ENCODE data around the gene SARNP. TPM values are rescaled to one million over a fixed set of nuclear protein-coding genes. Genes with fewer than 3 reads are reported as not detected.
"Not testable (repeated sequence)": the region's sequence is repeated elsewhere in the genome, so short reads cannot be mapped to it uniquely, and the experiment has no call there.

The SARNP gene
- total RNA-seq, 1 experiment from 2014 or later, result 39.3 TPM

- no peak for DNase-seq (ENCODE audit: low spot score)
These were observed 22.0 kb upstream of the SARNP start for GRCh38 chr12:55839345-55840140.

GRCh38 chr12:55838361-55838760 lies 20.8 kb upstream of the SARNP start:
- no peak for DNase-seq (ENCODE audit: low spot score)

DNA sequence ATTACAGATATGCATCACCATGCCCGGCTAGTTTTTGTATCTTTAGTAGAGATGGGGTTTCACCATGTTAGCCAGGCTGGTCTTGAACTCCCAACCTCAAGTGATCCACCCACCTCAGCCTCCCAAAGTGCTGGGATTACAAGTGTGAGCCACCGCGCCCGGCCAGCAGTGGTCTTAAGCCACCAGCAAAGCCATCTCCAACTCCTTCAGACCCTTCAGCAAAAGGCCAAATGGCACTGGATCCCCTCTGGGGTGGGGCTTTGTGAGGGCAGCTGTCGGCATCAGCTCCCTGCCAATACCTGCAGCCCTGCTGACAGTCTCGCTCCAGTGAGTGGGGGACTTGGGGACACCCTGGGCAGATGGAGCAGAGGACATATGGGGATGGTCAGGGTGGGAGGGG lies 16.9 kb upstream of the SARNP start:
- DNase-seq (ENCODE audit: low spot score), result not testable (repeated sequence)

DNA sequence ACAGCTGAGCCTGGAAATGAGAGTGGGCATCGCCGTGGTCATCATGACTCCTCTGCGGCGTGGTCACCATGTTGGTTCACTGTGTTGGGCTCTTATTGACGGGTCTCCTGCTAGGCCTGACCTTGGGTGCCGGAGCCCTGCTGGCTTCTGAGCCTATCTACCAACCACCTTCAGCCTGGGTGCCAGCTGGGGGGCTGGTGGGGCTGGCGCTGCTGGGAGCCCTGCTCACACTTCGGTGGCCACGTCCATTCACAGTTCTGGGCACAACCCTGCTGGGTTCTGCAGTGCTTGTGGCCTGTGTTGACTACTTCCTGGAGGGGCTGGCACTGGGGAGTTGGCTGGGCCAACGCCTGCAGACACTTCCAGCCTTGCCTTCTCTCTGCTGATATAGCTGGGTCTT lies 15.5 kb upstream of the SARNP start:
- DNase-seq (ENCODE audit: low spot score), result no peak

DNA sequence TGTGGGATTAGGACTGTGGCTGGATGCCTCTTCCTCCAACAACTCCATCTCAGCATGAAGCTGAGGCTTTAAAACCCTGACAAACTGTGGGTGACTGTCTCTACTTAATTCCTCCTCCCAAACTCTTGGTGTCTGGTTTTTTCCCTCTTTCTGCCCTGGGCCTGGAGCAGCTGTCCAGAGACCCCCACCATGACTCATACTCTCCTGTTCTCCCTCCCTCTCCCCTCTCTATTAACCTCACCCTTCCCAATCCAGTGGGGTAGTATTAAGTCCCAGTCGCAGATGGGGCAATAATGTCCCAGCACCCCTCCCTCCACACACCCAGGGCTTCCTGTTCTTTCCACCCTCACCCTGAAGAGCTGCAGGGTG lies 13.9 kb upstream of the SARNP start:
- no peak for DNase-seq (ENCODE audit: low spot score)

DNA sequence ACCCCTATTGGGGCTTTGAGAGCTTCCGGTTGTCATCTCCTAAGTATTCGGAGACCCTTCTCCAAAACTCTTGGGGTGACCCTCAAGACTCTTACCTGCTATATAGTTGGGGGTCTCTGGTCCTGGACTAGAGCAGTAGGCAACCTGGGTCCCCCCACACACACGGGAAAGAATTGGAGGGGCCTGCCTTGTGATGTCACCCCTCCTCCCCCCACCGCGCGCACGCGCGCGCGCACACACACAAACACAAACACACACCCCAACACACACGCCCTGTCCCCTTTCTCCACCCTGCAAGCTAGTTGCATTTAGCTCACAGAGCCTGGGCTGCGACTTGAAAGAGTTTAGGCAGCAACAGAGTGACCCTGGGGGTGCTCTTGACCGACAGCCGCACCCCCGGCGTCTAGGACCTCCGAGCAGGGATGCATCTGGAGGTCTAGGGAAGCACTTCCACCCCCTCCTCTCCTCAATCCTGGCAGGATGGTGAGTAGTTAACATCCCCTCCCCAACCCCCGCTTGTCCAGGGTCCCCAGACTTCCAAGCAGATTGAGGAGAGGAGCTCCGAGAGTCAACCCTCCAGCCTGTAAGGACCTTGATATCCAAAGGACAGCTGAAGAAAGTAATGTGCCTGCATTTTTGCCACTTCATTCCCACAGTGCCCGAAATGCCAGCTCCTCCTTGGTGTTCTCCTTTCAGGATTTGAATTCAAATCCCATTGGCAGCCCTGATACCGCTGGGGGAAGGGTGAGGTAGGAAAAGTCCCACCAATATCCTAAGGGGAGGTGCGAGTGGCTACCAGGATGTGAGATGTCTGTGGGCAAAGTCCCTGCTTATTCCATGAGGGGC lies 13.3 kb upstream of the SARNP start:
- peak; percentile 43 for DNase-seq (ENCODE audit: low spot score)

GRCh38 chr12:55829967-55830600 lies 12.6 kb upstream of the SARNP start:
- no peak for DNase-seq (ENCODE audit: low spot score)

DNA sequence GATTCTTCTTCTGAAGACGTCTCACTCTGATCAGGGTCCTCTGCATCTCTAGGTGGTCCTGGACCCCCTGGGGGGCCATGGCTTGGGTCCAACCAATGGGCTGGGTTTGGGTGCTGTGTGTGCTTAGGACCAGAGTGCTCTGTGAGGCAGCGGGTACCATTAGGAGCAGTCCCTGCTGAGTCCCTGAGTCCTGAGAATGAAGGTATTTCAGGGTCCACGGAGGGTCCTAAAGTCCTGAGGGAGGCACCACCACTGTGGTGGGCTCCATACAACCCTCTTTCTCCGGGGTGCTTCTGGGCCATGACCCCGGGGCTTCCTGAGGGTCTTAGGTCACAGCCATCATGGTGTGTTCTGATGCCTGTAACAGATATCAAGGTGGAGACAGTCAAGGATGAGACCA lies 10.8 kb upstream of the SARNP start:
- no peak for DNase-seq (ENCODE audit: low spot score)

DNA sequence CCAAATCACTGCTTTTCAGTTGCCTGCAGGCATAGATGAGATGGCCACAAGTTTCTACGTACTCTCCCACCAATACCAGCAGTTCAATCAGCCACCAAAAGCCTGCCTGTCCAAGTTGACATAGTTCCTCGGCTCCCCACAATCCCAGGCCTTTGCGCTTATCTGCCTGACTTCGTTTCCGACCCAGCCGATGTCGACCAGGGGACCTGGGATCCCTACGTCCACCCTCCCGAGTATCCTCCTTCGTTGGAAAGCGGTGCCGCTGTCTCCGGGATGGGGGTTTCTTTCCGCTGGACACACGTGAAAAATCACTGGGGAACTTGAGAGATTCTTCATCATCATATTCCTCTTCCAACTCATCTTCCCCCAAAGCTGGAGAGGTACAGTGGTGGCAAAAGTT lies 10.3 kb upstream of the SARNP start:
- no peak for DNase-seq (ENCODE audit: low spot score)

GRCh38 chr12:55824726-55825125 lies 7.2 kb upstream of the SARNP start:
- no peak for DNase-seq (ENCODE audit: low spot score)

- DNase-seq (ENCODE audit: low spot score), result no peak
These were observed 5.9 kb upstream of the SARNP start for GRCh38 chr12:55823419-55823818.

- peak; percentile 50 for DNase-seq (ENCODE audit: low spot score)
These were observed 4.7 kb upstream of the SARNP start for GRCh38 chr12:55822228-55822627.

GRCh38 chr12:55820679-55821078 lies 3.2 kb upstream of the SARNP start:
- DNase-seq (ENCODE audit: low spot score), result no peak

GRCh38 chr12:55818886-55819285 lies 1.4 kb upstream of the SARNP start:
- DNase-seq (ENCODE audit: low spot score), result no peak

DNA sequence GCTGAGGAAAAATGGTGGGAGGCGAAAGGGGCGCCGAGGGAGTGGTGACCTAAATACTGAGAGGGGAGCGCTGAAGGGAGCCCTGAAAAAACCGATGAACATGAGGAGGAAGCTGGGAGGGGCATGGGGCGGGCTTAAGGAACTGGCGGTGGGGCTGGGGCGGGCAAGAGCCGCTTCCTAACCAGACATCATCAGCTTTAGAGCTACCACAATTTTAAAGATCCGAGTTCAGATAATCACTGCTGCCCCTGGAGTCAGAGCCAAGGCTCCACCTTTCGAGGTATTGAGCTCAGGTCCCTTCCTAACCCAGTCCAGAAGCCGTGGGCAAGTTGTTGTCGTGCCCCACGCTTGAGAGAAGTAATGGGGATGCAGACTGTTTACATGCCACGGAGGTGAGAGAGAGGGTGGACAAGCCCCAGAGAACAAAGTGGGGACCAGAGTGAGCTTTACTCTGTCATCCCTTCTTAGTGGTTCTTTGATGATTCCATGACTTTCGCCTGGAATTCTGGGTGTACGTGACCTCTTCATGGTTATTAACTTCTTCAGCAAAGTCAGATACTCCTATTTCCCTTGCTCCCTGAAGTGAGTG lies 710 bp upstream of the SARNP start:
- no peak for DNase-seq (ENCODE audit: low spot score)

DNA sequence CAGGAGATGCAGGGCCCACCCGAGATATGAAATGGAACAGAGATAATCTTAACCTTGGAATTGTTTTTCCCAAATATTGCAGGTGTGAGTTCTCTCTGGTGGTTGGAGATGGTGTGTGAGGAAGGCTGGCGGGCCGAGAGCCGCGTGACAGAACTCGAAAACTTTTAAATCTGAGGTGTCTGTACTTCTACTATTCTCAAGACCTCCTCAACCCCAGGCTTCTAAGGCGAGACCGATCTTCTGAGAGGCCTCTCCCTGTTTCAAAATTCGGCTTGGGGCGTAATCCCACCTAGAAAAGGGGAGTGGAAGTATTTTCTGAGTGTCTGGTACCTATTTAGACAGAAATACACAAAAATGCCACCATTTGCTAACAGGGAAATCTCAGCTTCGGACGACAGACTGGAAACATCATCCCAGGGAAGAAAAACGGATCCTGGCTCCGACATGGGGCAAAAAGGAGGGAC lies 611 bp downstream of the SARNP start:
- DNase-seq (ENCODE audit: low spot score), result no peak

DNA sequence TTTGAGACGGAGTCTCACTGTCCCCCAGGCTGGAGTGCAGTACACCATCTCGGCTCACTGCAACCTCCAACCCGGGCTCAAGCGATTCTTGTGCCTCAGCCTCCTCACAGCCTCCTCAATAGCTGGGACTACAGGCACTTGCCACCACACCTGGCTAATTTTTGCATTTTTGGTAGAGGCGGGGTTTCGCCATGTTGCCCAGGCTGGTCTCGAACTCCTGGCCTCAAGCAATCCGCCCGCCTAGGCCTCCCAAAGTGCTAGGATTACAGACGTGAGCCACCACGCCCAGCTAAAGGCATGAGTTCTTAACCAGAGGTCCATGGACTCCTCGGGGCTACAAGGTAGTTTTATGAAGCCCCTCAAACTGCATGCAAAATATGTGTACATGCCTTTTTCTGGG lies 2.1 kb downstream of the SARNP start:
- DNase-seq (ENCODE audit: low spot score), result no peak

DNA sequence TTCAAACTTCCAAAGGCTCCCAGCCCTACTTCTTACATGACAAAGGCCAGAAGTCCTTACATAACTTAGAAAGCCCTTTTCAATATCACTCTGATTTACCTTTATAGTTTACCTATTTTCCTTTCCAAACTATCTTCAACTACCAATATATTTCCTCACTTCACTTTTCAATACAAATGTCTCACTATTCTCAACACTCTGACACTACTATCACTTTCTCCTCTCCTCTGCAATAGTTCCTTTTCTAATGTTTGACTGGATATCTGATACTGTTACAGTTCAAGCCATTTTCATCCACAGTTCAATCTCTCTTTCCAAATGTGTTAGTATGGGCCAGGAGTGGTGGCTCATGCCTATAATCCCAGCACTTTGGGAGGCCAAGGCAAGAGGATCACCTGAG lies 3.3 kb downstream of the SARNP start:
- DNase-seq (ENCODE audit: low spot score), result no peak

DNA sequence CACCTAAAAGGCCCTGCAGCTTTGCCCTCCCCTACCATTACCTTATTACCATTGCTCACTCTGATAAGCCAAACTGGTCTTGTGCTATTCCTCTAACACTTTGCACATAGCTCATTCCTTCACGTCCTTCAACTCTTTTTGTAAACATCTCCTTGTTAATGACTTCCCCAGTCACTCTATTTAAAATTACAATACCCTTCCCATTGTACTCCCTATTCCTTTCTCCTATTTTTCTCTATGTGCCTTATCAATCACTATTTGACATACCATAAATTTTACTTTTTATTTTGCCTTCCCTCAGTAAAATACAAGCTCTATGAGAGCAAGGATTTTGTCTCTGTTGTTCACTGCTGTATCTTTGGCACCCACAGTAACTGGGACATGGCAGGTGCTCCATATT lies 5.4 kb downstream of the SARNP start:
- no peak for DNase-seq (ENCODE audit: low spot score)

- no peak for DNase-seq (ENCODE audit: low spot score)
These were observed 8.2 kb downstream of the SARNP start for GRCh38 chr12:55809274-55809673.

GRCh38 chr12:55806982-55807381 lies 10.5 kb downstream of the SARNP start:
- no peak for DNase-seq (ENCODE audit: low spot score)

- DNase-seq (ENCODE audit: low spot score), result no peak
These were observed 20.0 kb downstream of the SARNP start for GRCh38 chr12:55797550-55797949.

All from HT-29 (cell line).